ENCODE results near the gene OR2AE1. TPM values are rescaled to one million over a fixed set of nuclear protein-coding genes. Genes with fewer than 3 reads are reported as not detected.
"Not testable (repeated sequence)": the region's sequence is repeated elsewhere in the genome, so short reads cannot be mapped to it uniquely, and the experiment has no call there.

Gene OR2AE1
- total RNA-seq, 1 donor: 0.63 TPM

- no peak overlapping the region for H3K4me3 ChIP-seq (ENCODE audit: low read depth, low read length)
- TF ChIP-seq CTCF (IDR thresholded peaks at IDR 0.05; ENCODE audit: insufficient read depth, low read length): no peak
- DNase-seq (ENCODE audit: low read depth): no peak
Observed at GRCh38 chr7:99894738-99895137, 17.9 kb upstream of the OR2AE1 start.

- no peak for DNase-seq (ENCODE audit: low read depth)
- TF ChIP-seq CTCF (IDR thresholded peaks at IDR 0.05; ENCODE audit: insufficient read depth, low read length): no peak
- H3K4me3 ChIP-seq (ENCODE audit: low read depth, low read length): no peak overlapping the region
Observed at GRCh38 chr7:99893280-99893679, 16.4 kb upstream of the OR2AE1 start.

GRCh38 chr7:99890348-99890747 lies 13.5 kb upstream of the OR2AE1 start:
- not testable (repeated sequence) for DNase-seq (ENCODE audit: low read depth); H3K4me3 ChIP-seq (ENCODE audit: low read depth, low read length)

GRCh38 chr7:99888366-99888765 lies 11.5 kb upstream of the OR2AE1 start:
- not testable (repeated sequence) for DNase-seq (ENCODE audit: low read depth)

GRCh38 chr7:99881370-99881769 lies 4.5 kb upstream of the OR2AE1 start:
- DNase-seq (ENCODE audit: low read depth): no peak
- H3K4me3 ChIP-seq (ENCODE audit: low read depth, low read length): no peak overlapping the region
- no peak for TF ChIP-seq CTCF (IDR thresholded peaks at IDR 0.05; ENCODE audit: insufficient read depth, low read length)

More at GRCh38 chr7:99888366-99888765, 11.5 kb upstream of the OR2AE1 start:
- not testable (repeated sequence) for H3K4me3 ChIP-seq (ENCODE audit: low read depth, low read length)

- TF ChIP-seq CTCF (IDR thresholded peaks at IDR 0.05; ENCODE audit: insufficient read depth, low read length): no peak
- DNase-seq (ENCODE audit: low read depth): no peak
Observed at GRCh38 chr7:99876491-99876890, 342 bp downstream of the OR2AE1 start.

GRCh38 chr7:99868246-99868645 lies 8.6 kb downstream of the OR2AE1 start:
- H3K4me3 ChIP-seq (ENCODE audit: low read depth, low read length): no peak overlapping the region
- no peak for TF ChIP-seq CTCF (IDR thresholded peaks at IDR 0.05; ENCODE audit: insufficient read depth, low read length)
- no peak for DNase-seq (ENCODE audit: low read depth)

More at GRCh38 chr7:99876491-99876890, 342 bp downstream of the OR2AE1 start:
- no peak overlapping the region for H3K4me3 ChIP-seq (ENCODE audit: low read depth, low read length)

GRCh38 chr7:99867477-99867876 lies 9.4 kb downstream of the OR2AE1 start:
- DNase-seq (ENCODE audit: low read depth); H3K4me3 ChIP-seq (ENCODE audit: low read depth, low read length): not testable (repeated sequence)

All from fibroblast of the aortic adventitia (primary cell).